Neural progenitor cell (in vitro differentiated cells): ENCODE results near the gene CD99L2.

ENCODE experiments used
- CTCF ChIP-seq: fragments of 200-600 bp; sonication (generic); IDR thresholded peaks from 2 replicates; pipeline ENCODE4 v1.5.1; 2017; ENCODE audit warnings: antibody characterized with exemption, mild to moderate bottlenecking
- EZH2 ChIP-seq: fragments of 200-600 bp; sonication (generic); IDR thresholded peaks from 2 replicates; pipeline ENCODE4 v1.6.1; 2017; ENCODE audit warnings: antibody characterized with exemption, mild to moderate bottlenecking, moderate library complexity

GRCh38 chrX:150902434-150903109 is 4.1 kb upstream of the CD99L2 start:
- TF ChIP-seq EZH2 (no peak), CTCF (no peak)
